Keratinocyte (primary cell): ENCODE results near the gene CCRL2.
A peak's percentile ranks its signal among the peaks of the same experiment; 100 is the strongest.
"Not testable (repeated sequence)": the region's sequence is repeated elsewhere in the genome, so short reads cannot be mapped to it uniquely, and the experiment has no call there.

Experiments used
- EZH2 ChIP-seq: IDR thresholded peaks from one replicate; pipeline ENCODE4 v1.6.1; 2012; ENCODE audit warnings: inconsistent platforms, mild to moderate bottlenecking, low read length, moderate library complexity
- TF ChIP-seq, protein P1 (sequence below), 3 experiments: IDR thresholded peaks in 1 of 3; conservative IDR thresholded peaks in 1 of 3; optimal IDR thresholded peaks in 1 of 3; 2 replicates in 2 of 3; 3 replicates in 1 of 3; pipeline versions ENCODE3 to v1.5.1; 2011; ENCODE audit warnings: low read length in 3 of 3, mild to moderate bottlenecking in 3 of 3, moderate library complexity in 2 of 3, control low read depth in 1 of 3, inconsistent platforms in 1 of 3; ENCODE audit not compliant: insufficient read depth in 2 of 3; ENCODE audit errors: extremely low read depth in 1 of 3

DNA sequence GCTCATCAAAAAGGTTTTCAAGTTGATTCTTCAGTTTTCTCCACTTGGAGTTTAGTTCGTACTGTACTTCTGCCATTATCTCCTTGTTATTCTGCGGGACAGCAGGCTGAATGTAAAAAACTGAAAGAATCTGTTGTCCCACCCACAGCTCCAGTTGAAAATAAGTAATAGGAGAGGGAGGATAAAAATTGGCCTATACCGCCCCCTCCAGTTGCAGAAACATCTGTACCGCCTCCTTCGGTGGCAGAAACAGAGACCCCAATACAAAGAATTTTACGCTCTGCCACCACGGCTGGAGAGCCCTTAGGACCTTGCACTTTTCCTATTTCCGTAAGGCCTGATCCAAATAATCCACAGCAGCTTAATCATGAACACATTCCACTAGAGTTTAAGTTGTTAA, 20.3 kb downstream of the CCRL2 start:
- TF ChIP-seq, protein P1, sequence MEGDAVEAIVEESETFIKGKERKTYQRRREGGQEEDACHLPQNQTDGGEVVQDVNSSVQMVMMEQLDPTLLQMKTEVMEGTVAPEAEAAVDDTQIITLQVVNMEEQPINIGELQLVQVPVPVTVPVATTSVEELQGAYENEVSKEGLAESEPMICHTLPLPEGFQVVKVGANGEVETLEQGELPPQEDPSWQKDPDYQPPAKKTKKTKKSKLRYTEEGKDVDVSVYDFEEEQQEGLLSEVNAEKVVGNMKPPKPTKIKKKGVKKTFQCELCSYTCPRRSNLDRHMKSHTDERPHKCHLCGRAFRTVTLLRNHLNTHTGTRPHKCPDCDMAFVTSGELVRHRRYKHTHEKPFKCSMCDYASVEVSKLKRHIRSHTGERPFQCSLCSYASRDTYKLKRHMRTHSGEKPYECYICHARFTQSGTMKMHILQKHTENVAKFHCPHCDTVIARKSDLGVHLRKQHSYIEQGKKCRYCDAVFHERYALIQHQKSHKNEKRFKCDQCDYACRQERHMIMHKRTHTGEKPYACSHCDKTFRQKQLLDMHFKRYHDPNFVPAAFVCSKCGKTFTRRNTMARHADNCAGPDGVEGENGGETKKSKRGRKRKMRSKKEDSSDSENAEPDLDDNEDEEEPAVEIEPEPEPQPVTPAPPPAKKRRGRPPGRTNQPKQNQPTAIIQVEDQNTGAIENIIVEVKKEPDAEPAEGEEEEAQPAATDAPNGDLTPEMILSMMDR (optimal IDR thresholded peaks at IDR 0.05 in 1 of 3, IDR thresholded peaks at IDR 0.05 in 1 of 3, conservative IDR thresholded peaks at IDR 0.05 in 1 of 3; ENCODE audit: extremely low read depth in 1 of 3, insufficient read depth in 2 of 3, low read length in 3 of 3) = peak in 1 of 3 experiments; percentile 6
- TF ChIP-seq EZH2 = not testable (repeated sequence)
